GM12878 (cell line): ENCODE measurements around the gene ASXL2. TPM values are rescaled to one million over a fixed set of nuclear protein-coding genes. Genes with fewer than 3 reads are reported as not detected.

Experiments used
- ATAC-seq: fragments of 200-7000 bp; cut with Tn5 transposase; 3 replicates; pipeline ENCODE4 v1.9.1; 2020; ENCODE audit warnings: mild to moderate bottlenecking, moderate library complexity
- BruUV-seq: library from RNA; stranded (reverse); fragments of 400-500 nt; replicated peaks from 2 replicates; lab custom pipeline; 2021; lab: Mats Ljungman, UMichigan
- CTCF ChIA-PET: fragments of 300-600 bp; sonication (Branson Sonifier 250); formaldehyde crosslinking; extraction: SDS; loops from one replicate; lab custom pipeline; 2021; ENCODE audit warnings: inconsistent platforms; lab: Yijun Ruan, JAX
- POLR2A ChIA-PET: fragments of 350-600 bp; formaldehyde crosslinking; extraction: SDS; loops from one replicate; lab custom pipeline; 2021; ENCODE audit warnings: inconsistent platforms; lab: Charles Lee
- RAD21 ChIA-PET: fragments of 300-600 bp; sonication (Branson Sonifier 250); formaldehyde crosslinking; loops from one replicate; lab custom pipeline; 2023; ENCODE audit warnings: antibody characterized with exemption; ENCODE audit not compliant: unreplicated experiment; lab: Charles Lee
- SMC1A ChIA-PET: fragments of 300-600 bp; sonication (Branson Sonifier 250); formaldehyde crosslinking; loops from one replicate; lab custom pipeline; 2023; ENCODE audit not compliant: unreplicated experiment, uncharacterized antibody; lab: Charles Lee
- DNase-seq: peaks from one replicate; pipeline ENCODE4 v3.0.0-alpha.2; 2011; ENCODE audit warnings: low read depth, low spot score
- FAIRE-seq: peaks from 3 replicates; lab custom pipeline; 2011; peaks lifted over from hg19 to GRCh38; lab: Jason Lieb, UNC
- H2AFZ ChIP-seq: 2 replicates; pipeline ENCODE4 v1.6.0; 2011; ENCODE audit warnings: low read depth, low read length, control low read depth; ENCODE audit not compliant: control insufficient read depth
- H3K27ac ChIP-seq: 2 replicates; pipeline ENCODE4 v1.5.1; 2011; ENCODE audit warnings: control low read depth; ENCODE audit not compliant: control insufficient read depth, insufficient read depth
- H3K27me3 ChIP-seq, 2 experiments: replicated peaks in 1 of 2; 2 replicates each; pipeline versions ENCODE4 v1.6.0 to v1.6.1; 2011; ENCODE audit warnings: low read length in 1 of 2; ENCODE audit not compliant: control insufficient read depth in 2 of 2, insufficient read depth in 2 of 2
- H3K36me3 ChIP-seq, 2 experiments: 2 replicates each; pipeline ENCODE4 v1.5.1; 2011; ENCODE audit warnings: low read length in 1 of 2; ENCODE audit not compliant: control insufficient read depth in 2 of 2, insufficient read depth in 2 of 2
- H3K4me1 ChIP-seq: 2 replicates; pipeline ENCODE4 v1.6.1; 2011; ENCODE audit warnings: mild to moderate bottlenecking, low read length, moderate library complexity, mixed read lengths; ENCODE audit not compliant: control insufficient read depth, insufficient read depth
- H3K4me2 ChIP-seq: 2 replicates; pipeline ENCODE4 v1.6.0; 2011; ENCODE audit warnings: control low read depth; ENCODE audit not compliant: control insufficient read depth, insufficient read depth
- H3K4me3 ChIP-seq: fragments of 200-600 bp; sonication (generic); 2 replicates; pipeline ENCODE4 v1.5.1; 2016
- H3K79me2 ChIP-seq: 2 replicates; pipeline ENCODE4 v1.6.0; 2011; ENCODE audit warnings: low read length; ENCODE audit not compliant: control insufficient read depth, insufficient read depth
- H3K9ac ChIP-seq: 2 replicates; pipeline ENCODE4 v1.8.0; 2011; ENCODE audit warnings: low read length, control low read depth, mixed read lengths; ENCODE audit not compliant: control insufficient read depth, insufficient read depth
- H3K9me3 ChIP-seq: replicated peaks from 3 replicates; pipeline ENCODE4 v1.5.1; 2011; ENCODE audit warnings: mild to moderate bottlenecking, low read length; ENCODE audit not compliant: control insufficient read depth, insufficient read depth
- H4K20me1 ChIP-seq: 2 replicates; pipeline ENCODE4 v1.6.0; 2011; ENCODE audit not compliant: control insufficient read depth, insufficient read depth
- BACH1 ChIP-seq: fragments of 450-650 bp; IDR thresholded peaks from 2 replicates; pipeline ENCODE4 v1.6.1; 2017; ENCODE audit warnings: mild to moderate bottlenecking, borderline replicate concordance
- IRF4 ChIP-seq: IDR thresholded peaks from 2 replicates; pipeline ENCODE4 v1.6.1; 2011; ENCODE audit warnings: low read depth, low read length
- LARP7 ChIP-seq: fragments of 450-650 bp; IDR thresholded peaks from 2 replicates; pipeline ENCODE4 v1.6.1; 2017; ENCODE audit warnings: mild to moderate bottlenecking
- MTA2 ChIP-seq: fragments of 450-650 bp; IDR thresholded peaks from 2 replicates; pipeline ENCODE4 v1.6.1; 2016; ENCODE audit warnings: low read depth, mild to moderate bottlenecking, moderate library complexity
- MXI1 ChIP-seq: fragments of 150-350 bp; IDR thresholded peaks from 2 replicates; pipeline ENCODE4 v1.6.1; 2011; ENCODE audit warnings: low read depth, mild to moderate bottlenecking, inconsistent platforms, low read length, improper control_type of control experiment
- NFYB ChIP-seq: IDR thresholded peaks from 2 replicates; pipeline ENCODE4 v1.6.1; 2011; ENCODE audit warnings: low read depth, mild to moderate bottlenecking, low read length, improper control_type of control experiment, moderate library complexity; ENCODE audit not compliant: insufficient read depth
- NR2F1 ChIP-seq: fragments of 450-650 bp; conservative IDR thresholded peaks from 2 replicates; pipeline ENCODE4 v1.6.1; 2017; ENCODE audit warnings: mild to moderate bottlenecking
- SRF ChIP-seq, 2 experiments: IDR thresholded peaks; 2 replicates each; pipeline ENCODE4 v1.6.1; 2011; ENCODE audit warnings: low read depth in 2 of 2, low read length in 2 of 2, mild to moderate bottlenecking in 1 of 2, moderate library complexity in 1 of 2
- ZSCAN29 ChIP-seq: fragments of 450-650 bp; IDR thresholded peaks from 2 replicates; pipeline ENCODE4 v1.6.1; 2017; ENCODE audit warnings: mild to moderate bottlenecking, moderate library complexity
- WGBS: methylation state at CpG from one replicate; pipeline ENCODE4 v1.1.6; 2016; ENCODE audit warnings: low lambda C conversion rate; ENCODE audit not compliant: insufficient replicate concordance, insufficient coverage; ENCODE audit errors: missing lambda C conversion rate; 5-methylcytosine and 5-hydroxymethylcytosine counted together
- in situ Hi-C: fragments of 300-500 bp; cut with MboI; formaldehyde crosslinking; loops from 9 replicates; pipeline ENCODE4 v1.14.3; 2018; ENCODE audit warnings: mixed read lengths
- intact Hi-C: fragments of 100-400 bp; cut with micrococcal nuclease; formaldehyde crosslinking; loops from one replicate; pipeline ENCODE4 v1.14.2; 2022; ENCODE audit not compliant: unreplicated experiment
- polyA plus RNA-seq, 11 experiments: library from polyadenylated mRNA; depleted of rRNA in 4 of 11; unstranded in 6 of 11; stranded (reverse) in 5 of 11; fragments of >200 nt; fragmentation: Nextera tagmentation in 4 of 11; fragmentation: Illumina TruSeq in 1 of 11; extraction: Ambion mirVana in 4 of 11; extraction: Trizol in 1 of 11; gene quantifications; 1 replicate in 1 of 11; 2 replicates in 10 of 11; pipeline versions ENCODE4 v1.2.1 to v1.2.3, GENCODE V29; 2011 to 2016; ENCODE audit warnings: inconsistent platforms in 2 of 11, missing spikeins in 2 of 11, low read depth in 1 of 11
- total RNA-seq, 4 experiments: library from RNA; depleted of rRNA in 3 of 4; stranded (reverse); fragments of >200 nt in 3 of 4; fragmentation: Illumina TruSeq in 1 of 4; extraction: Trizol in 1 of 4; gene quantifications; 2 replicates each; pipeline versions ENCODE4 v1.2.1 to v1.2.3, GENCODE V29; 2013 to 2021
- TF ChIP-seq, protein P1 (sequence below): fragments of 450-650 bp; IDR thresholded peaks from 2 replicates; pipeline ENCODE4 v1.6.1; 2016; ENCODE audit warnings: mild to moderate bottlenecking, moderate library complexity, borderline replicate concordance
- TF ChIP-seq, protein P2 (sequence below): fragments of 450-650 bp; IDR thresholded peaks from 2 replicates; pipeline ENCODE4 v1.6.1; 2018; ENCODE audit warnings: mild to moderate bottlenecking, low read depth, moderate library complexity; ENCODE audit not compliant: partially characterized antibody
- TF ChIP-seq, protein P3 (sequence below): IDR thresholded peaks from 2 replicates; pipeline ENCODE4 v1.6.1; 2012; ENCODE audit warnings: low read length, inconsistent platforms

ASXL2 gene
- total and polyA plus RNA-seq, 10 of the 15 experiments (the other 5 are each of a cell fraction or from before 2014, with no cell fraction given): 1.3 to 17.7 (median 5.5) TPM

DNA sequence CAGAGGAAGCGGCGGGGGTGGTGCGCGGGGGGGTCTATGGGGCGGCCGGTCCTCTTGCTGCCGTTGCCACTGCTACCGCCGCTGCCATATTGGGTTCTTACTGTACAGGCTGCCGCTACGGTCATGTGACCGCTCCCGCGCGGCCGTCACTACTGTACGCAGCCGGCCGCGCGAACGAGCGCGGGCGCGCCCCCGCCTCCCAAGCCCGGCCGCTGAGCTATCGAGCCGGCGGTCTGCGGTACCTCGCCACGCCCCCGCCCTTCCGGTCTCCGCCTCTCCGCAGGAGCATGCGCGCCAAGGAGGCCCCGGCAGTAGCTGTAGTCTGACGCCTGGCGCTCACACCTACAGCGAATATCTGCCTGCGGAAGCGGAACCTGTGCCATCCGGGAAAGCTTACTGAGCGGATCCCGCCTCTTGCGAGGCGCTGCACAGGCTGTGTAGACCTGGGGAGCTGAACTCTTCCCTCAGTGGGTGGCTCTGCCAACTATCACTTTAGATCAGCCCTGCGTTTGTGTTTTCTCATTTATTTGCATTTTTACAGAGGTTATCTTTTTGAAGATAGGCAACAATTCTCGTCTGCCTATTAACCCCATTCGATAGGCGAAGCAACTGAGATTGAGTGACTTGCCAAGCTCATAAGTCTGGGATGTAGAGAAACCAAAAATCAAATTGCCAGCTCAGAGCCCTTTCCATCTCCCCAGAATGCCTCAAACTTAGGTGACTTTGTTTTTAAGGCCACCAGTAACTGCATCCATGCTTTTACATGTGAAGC is at the start of gene ASXL2 (continued):
- TF ChIP-seq, protein P1, sequence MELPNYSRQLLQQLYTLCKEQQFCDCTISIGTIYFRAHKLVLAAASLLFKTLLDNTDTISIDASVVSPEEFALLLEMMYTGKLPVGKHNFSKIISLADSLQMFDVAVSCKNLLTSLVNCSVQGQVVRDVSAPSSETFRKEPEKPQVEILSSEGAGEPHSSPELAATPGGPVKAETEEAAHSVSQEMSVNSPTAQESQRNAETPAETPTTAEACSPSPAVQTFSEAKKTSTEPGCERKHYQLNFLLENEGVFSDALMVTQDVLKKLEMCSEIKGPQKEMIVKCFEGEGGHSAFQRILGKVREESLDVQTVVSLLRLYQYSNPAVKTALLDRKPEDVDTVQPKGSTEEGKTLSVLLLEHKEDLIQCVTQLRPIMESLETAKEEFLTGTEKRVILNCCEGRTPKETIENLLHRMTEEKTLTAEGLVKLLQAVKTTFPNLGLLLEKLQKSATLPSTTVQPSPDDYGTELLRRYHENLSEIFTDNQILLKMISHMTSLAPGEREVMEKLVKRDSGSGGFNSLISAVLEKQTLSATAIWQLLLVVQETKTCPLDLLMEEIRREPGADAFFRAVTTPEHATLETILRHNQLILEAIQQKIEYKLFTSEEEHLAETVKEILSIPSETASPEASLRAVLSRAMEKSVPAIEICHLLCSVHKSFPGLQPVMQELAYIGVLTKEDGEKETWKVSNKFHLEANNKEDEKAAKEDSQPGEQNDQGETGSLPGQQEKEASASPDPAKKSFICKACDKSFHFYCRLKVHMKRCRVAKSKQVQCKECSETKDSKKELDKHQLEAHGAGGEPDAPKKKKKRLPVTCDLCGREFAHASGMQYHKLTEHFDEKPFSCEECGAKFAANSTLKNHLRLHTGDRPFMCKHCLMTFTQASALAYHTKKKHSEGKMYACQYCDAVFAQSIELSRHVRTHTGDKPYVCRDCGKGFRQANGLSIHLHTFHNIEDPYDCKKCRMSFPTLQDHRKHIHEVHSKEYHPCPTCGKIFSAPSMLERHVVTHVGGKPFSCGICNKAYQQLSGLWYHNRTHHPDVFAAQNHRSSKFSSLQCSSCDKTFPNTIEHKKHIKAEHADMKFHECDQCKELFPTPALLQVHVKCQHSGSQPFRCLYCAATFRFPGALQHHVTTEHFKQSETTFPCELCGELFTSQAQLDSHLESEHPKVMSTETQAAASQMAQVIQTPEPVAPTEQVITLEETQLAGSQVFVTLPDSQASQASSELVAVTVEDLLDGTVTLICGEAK: peak; percentile 80; the same call in 1 of the 2 replicates
- TF ChIP-seq SRF (IDR thresholded peaks at IDR 0.05; ENCODE audit: low read depth in 2 of 2, low read length in 2 of 2) (peak; percentile 24 to 47; a peak in 2 of 4 replicates), ZSCAN29 (peak; percentile 92), LARP7 (peak; percentile 41; the same call in 1 of the 2 replicates), IRF4 (0 out of 2 replicates have a peak, but pooled peaks have one; percentile 23)

DNA sequence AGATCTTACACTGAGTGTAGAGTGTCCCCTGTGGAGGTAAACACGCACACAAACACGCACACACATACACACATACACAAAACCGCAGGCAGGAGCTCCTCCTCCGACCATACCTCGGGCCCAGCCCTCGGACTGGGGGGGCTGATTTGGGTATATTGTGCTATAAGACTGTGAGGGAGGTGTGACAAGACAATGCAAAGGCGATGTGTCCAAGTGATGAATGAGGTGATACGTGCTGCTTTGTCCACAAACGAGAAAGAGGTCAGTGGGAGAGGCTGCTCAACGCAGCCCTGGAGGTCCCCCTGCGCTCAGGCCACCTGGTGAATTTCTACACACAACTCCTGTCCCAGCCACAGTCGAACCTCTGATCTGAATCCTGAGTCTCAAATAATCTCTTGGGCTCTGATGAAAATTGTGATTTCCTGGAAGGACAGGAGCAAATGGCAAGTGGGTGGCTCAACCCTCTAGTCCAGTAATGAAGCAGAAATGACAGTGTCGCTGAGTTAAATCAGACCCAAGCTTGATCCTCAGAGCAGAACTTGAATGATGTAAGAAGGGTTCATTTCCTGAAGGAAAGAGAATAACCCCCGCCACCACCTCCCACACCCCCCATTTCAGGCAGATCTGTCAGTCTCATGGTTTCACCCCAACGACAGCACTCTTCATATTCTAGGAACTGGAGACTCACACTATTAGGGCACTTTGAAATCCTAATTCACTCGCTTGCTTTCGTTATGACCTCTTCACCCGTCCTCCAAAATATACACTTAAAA is 48.9 kb upstream of the ASXL2 start:
- ChIA-PET POLR2A (no interaction called here), CTCF (interaction anchor here (0.5 to 1.2 kb wide), 2 partner anchors 29 to 76 kb away, joined by 3 to 4 read pairs; no protein-coding TSS in a partner anchor)
- FAIRE-seq: no peak
- no peak for TF ChIP-seq BACH1
- no peak for TF ChIP-seq NR2F1
- TF ChIP-seq, protein P2, sequence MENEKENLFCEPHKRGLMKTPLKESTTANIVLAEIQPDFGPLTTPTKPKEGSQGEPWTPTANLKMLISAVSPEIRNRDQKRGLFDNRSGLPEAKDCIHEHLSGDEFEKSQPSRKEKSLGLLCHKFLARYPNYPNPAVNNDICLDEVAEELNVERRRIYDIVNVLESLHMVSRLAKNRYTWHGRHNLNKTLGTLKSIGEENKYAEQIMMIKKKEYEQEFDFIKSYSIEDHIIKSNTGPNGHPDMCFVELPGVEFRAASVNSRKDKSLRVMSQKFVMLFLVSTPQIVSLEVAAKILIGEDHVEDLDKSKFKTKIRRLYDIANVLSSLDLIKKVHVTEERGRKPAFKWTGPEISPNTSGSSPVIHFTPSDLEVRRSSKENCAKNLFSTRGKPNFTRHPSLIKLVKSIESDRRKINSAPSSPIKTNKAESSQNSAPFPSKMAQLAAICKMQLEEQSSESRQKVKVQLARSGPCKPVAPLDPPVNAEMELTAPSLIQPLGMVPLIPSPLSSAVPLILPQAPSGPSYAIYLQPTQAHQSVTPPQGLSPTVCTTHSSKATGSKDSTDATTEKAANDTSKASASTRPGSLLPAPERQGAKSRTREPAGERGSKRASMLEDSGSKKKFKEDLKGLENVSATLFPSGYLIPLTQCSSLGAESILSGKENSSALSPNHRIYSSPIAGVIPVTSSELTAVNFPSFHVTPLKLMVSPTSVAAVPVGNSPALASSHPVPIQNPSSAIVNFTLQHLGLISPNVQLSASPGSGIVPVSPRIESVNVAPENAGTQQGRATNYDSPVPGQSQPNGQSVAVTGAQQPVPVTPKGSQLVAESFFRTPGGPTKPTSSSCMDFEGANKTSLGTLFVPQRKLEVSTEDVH: no peak
- TF ChIP-seq, protein P3, sequence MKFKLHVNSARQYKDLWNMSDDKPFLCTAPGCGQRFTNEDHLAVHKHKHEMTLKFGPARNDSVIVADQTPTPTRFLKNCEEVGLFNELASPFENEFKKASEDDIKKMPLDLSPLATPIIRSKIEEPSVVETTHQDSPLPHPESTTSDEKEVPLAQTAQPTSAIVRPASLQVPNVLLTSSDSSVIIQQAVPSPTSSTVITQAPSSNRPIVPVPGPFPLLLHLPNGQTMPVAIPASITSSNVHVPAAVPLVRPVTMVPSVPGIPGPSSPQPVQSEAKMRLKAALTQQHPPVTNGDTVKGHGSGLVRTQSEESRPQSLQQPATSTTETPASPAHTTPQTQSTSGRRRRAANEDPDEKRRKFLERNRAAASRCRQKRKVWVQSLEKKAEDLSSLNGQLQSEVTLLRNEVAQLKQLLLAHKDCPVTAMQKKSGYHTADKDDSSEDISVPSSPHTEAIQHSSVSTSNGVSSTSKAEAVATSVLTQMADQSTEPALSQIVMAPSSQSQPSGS: peak; percentile 49
- TF ChIP-seq MXI1: no peak
- no peak for TF ChIP-seq NFYB
- no peak for TF ChIP-seq MTA2

More for the DNA sequence above, 48.9 kb upstream of the ASXL2 start:
- Histone ChIP-seq H3K27me3 (no peaks in the 10 kb centered on the region), H3K4me1 (peaks cover 8% of the 10 kb centered on the region), H3K9me3 (no peaks in the 10 kb centered on the region), H2AFZ (no peak overlapping the region), H3K4me3 (no peak overlapping the region), H4K20me1 (no peaks in the 10 kb centered on the region), H3K79me2 (no peaks in the 10 kb centered on the region), H3K9ac (no peak overlapping the region), H3K27ac (no peak overlapping the region), H3K36me3 (no peaks in the 10 kb centered on the region), H3K4me2 (no peak overlapping the region; the same call in 1 of the 2 replicates)
- intact Hi-C loops (no loop called here), in situ Hi-C loops (no loop called here)
- no TSS peak for BruUV-seq
- ChIA-PET SMC1A (interaction anchor here (0.7 kb wide), 1 partner anchor 14 kb away, joined by 3 read pairs; no protein-coding TSS in a partner anchor), RAD21 (interaction anchor here (0.5 to 0.6 kb wide), 2 partner anchors 12 to 182 kb away, joined by 3 read pairs; no protein-coding TSS in a partner anchor)
- ATAC-seq: no peak
- 36% methylated on average over 18 of the region's 18 CpGs for WGBS
- no peak for DNase-seq
